ENCODE measurements around the gene LAMA1.

- TF ChIP-seq EZH2 (IDR thresholded peaks at IDR 0.05) (no peak), POLR2AphosphoS5 (IDR thresholded peaks at IDR 0.05; ENCODE audit: borderline replicate concordance, low read depth, low read length) (no peak)
Observed at GRCh38 chr18:7059276-7059675, 58.3 kb downstream of the LAMA1 start.
